H1 (cell line): Measurements from ENCODE around the gene MYH3. TPM values are rescaled to one million over a fixed set of nuclear protein-coding genes. Genes with fewer than 3 reads are reported as not detected.

Source experiments
- CTCF ChIA-PET: fragments of 300-600 bp; sonication (Branson Sonifier 250); formaldehyde crosslinking; loops from one replicate; lab custom pipeline; 2021; ENCODE audit not compliant: partially characterized antibody; lab: Charles Lee
- POLR2A ChIA-PET: fragments of 300-600 bp; sonication (Branson Sonifier 250); formaldehyde crosslinking; loops from one replicate; lab custom pipeline; 2021; ENCODE audit warnings: inconsistent platforms; ENCODE audit not compliant: partially characterized antibody; lab: Charles Lee
- DNase-seq, 2 experiments: peaks; one replicate each; pipeline versions ENCODE4 v3.0.0 to v3.0.0-alpha.2; 2010 to 2022; ENCODE audit warnings: low spot score in 2 of 2, low read depth in 1 of 2, mixed read lengths in 1 of 2
- FAIRE-seq: peaks from 2 replicates; lab custom pipeline; 2011; peaks lifted over from hg19 to GRCh38; lab: Jason Lieb, UNC
- H2AFZ ChIP-seq: 2 replicates; pipeline ENCODE4 v1.8.1; 2012; ENCODE audit warnings: low read length, inconsistent platforms
- H2AK5ac ChIP-seq: 2 replicates; pipeline ENCODE4 v1.6.1; 2013; ENCODE audit warnings: low read depth, low read length
- H2BK120ac ChIP-seq: replicated peaks from 2 replicates; pipeline ENCODE3; 2013; ENCODE audit warnings: low read depth, low read length, inconsistent platforms
- H2BK12ac ChIP-seq: 2 replicates; pipeline ENCODE4 v1.6.1; 2013; ENCODE audit warnings: low read depth, low read length
- H2BK15ac ChIP-seq: 2 replicates; pipeline ENCODE4 v1.6.1; 2013; ENCODE audit warnings: low read length
- H2BK20ac ChIP-seq: 2 replicates; pipeline ENCODE4 v1.6.1; 2013; ENCODE audit warnings: low read length
- H2BK5ac ChIP-seq: 2 replicates; pipeline ENCODE4 v1.6.1; 2013; ENCODE audit warnings: low read depth, low read length
- H3K14ac ChIP-seq: 2 replicates; pipeline ENCODE4 v1.6.1; 2013; ENCODE audit warnings: inconsistent platforms; ENCODE audit not compliant: insufficient read length
- H3K18ac ChIP-seq: 2 replicates; pipeline ENCODE4 v1.6.1; 2013; ENCODE audit warnings: low read length; ENCODE audit errors: extremely low read depth
- H3K23ac ChIP-seq: 2 replicates; pipeline ENCODE4 v1.6.1; 2013; ENCODE audit warnings: inconsistent platforms; ENCODE audit not compliant: insufficient read length
- H3K23me2 ChIP-seq: 2 replicates; pipeline ENCODE4 v1.6.1; 2013; ENCODE audit warnings: low read depth, low read length
- H3K27ac ChIP-seq: 2 replicates; pipeline ENCODE4 v1.6.1; 2011; ENCODE audit warnings: low read depth, low read length, inconsistent platforms
- H3K27me3 ChIP-seq, 4 experiments: replicated peaks in 1 of 4; 1 replicate in 1 of 4; 2 replicates in 3 of 4; pipeline versions ENCODE4 v1.6.1 to v1.8.1; 2011 to 2013; ENCODE audit warnings: low read length in 3 of 4, mild to moderate bottlenecking in 3 of 4, inconsistent platforms in 2 of 4, mixed read lengths in 2 of 4, moderate library complexity in 1 of 4; ENCODE audit not compliant: control insufficient read depth in 3 of 4, insufficient read depth in 3 of 4; ENCODE audit errors: extremely low read depth in 1 of 4
- H3K36me3 ChIP-seq, 4 experiments: 2 replicates each; pipeline versions ENCODE4 v1.6.1 to v1.8.1; 2011 to 2013; ENCODE audit warnings: mild to moderate bottlenecking in 4 of 4, low read length in 3 of 4, moderate library complexity in 2 of 4, control low read depth in 1 of 4, inconsistent platforms in 1 of 4; ENCODE audit not compliant: insufficient read depth in 4 of 4, control insufficient read depth in 2 of 4
- H3K4ac ChIP-seq: replicated peaks from 2 replicates; pipeline ENCODE3; 2013; ENCODE audit warnings: low read length, low read depth, mixed read lengths, inconsistent platforms; ENCODE audit not compliant: insufficient read length
- H3K4me1 ChIP-seq, 4 experiments: replicated peaks in 1 of 4; 1 replicate in 1 of 4; 2 replicates in 3 of 4; pipeline versions ENCODE4 v1.6.1 to v1.8.1; 2011 to 2013; ENCODE audit warnings: low read length in 3 of 4, inconsistent platforms in 2 of 4, mixed read lengths in 1 of 4; ENCODE audit not compliant: insufficient read depth in 4 of 4, control insufficient read depth in 3 of 4
- H3K4me2 ChIP-seq, 2 experiments: 2 replicates each; pipeline versions ENCODE4 v1.6.1 to v1.8.1; 2011 to 2013; ENCODE audit warnings: low read depth in 2 of 2, low read length in 2 of 2, control low read depth in 1 of 2, inconsistent platforms in 1 of 2, mild to moderate bottlenecking in 1 of 2; ENCODE audit not compliant: insufficient read depth in 1 of 2
- H3K4me3 ChIP-seq, 4 experiments: fragments of 200-600, 300-600 bp in 1 of 4; sonication (generic), shearing (Covaris generic), sonication (Bioruptor Twin) in 1 of 4; 2 replicates each; pipeline versions ENCODE4 v1.5.1 to v1.8.1; 2011 to 2016; ENCODE audit warnings: low read length in 4 of 4, low read depth in 3 of 4, control low read depth in 2 of 4, inconsistent platforms in 2 of 4, mild to moderate bottlenecking in 2 of 4, mixed read lengths in 1 of 4, moderate library complexity in 1 of 4; ENCODE audit not compliant: insufficient read depth in 2 of 4; ENCODE audit errors: extremely low read depth in 1 of 4
- H3K56ac ChIP-seq: replicated peaks from 2 replicates; pipeline ENCODE3; 2013; ENCODE audit warnings: low read depth, mild to moderate bottlenecking, mixed read lengths, low read length, inconsistent platforms; ENCODE audit not compliant: insufficient read length
- H3K79me1 ChIP-seq: 2 replicates; pipeline ENCODE4 v1.6.1; 2013; ENCODE audit warnings: low read depth, low read length, control low read depth
- H3K79me2 ChIP-seq, 2 experiments: 2 replicates each; pipeline versions ENCODE4 v1.6.1 to v1.8.1; 2012 to 2013; ENCODE audit warnings: low read length in 2 of 2, mild to moderate bottlenecking in 2 of 2, inconsistent platforms in 1 of 2; ENCODE audit not compliant: insufficient read depth in 2 of 2, control insufficient read depth in 1 of 2
- H3K9ac ChIP-seq, 4 experiments: replicated peaks in 1 of 4; 1 replicate in 1 of 4; 2 replicates in 3 of 4; pipeline versions ENCODE4 v1.6.1 to v1.8.1; 2011 to 2013; ENCODE audit warnings: low read depth in 3 of 4, low read length in 3 of 4, control low read depth in 2 of 4, mild to moderate bottlenecking in 2 of 4, moderate library complexity in 2 of 4, inconsistent platforms in 1 of 4; ENCODE audit errors: extremely low read depth in 1 of 4
- H3K9me3 ChIP-seq, 2 experiments: 2 replicates each; pipeline versions ENCODE4 v1.6.1 to v1.8.1; 2012 to 2013; ENCODE audit warnings: mild to moderate bottlenecking in 2 of 2, moderate library complexity in 2 of 2, control low read depth in 1 of 2, inconsistent platforms in 1 of 2, low read depth in 1 of 2, low read length in 1 of 2, mixed read lengths in 1 of 2; ENCODE audit not compliant: insufficient read depth in 2 of 2
- H4K20me1 ChIP-seq, 2 experiments: replicated peaks in 1 of 2; 2 replicates each; pipeline versions ENCODE3 to v1.8.1; 2011 to 2013; ENCODE audit warnings: inconsistent platforms in 2 of 2, low read length in 2 of 2, mild to moderate bottlenecking in 1 of 2; ENCODE audit not compliant: insufficient read depth in 2 of 2, control insufficient read depth in 1 of 2
- H4K5ac ChIP-seq: 2 replicates; pipeline ENCODE4 v1.6.1; 2013; ENCODE audit warnings: low read length, low read depth, mixed read lengths, inconsistent platforms; ENCODE audit not compliant: insufficient read length
- H4K8ac ChIP-seq: 2 replicates; pipeline ENCODE4 v1.8.0; 2013; ENCODE audit warnings: mild to moderate bottlenecking, moderate library complexity, low read length, inconsistent platforms; ENCODE audit not compliant: insufficient read depth; ENCODE audit errors: extremely low read depth
- H4K91ac ChIP-seq: replicated peaks from 2 replicates; pipeline ENCODE3; 2013; ENCODE audit warnings: low read length, mixed read lengths, inconsistent platforms; ENCODE audit not compliant: insufficient read length
- JUN ChIP-seq: IDR thresholded peaks from 2 replicates; pipeline ENCODE4 v1.6.1; 2011; ENCODE audit warnings: low read depth, mild to moderate bottlenecking, improper control_type of control experiment, low read length
- TCF12 ChIP-seq: IDR thresholded peaks from 2 replicates; pipeline ENCODE4 v1.6.1; 2011; ENCODE audit warnings: low read depth, mild to moderate bottlenecking, low read length
- WGBS, 2 experiments: shearing (Covaris generic) in 1 of 2; methylation state at CpG; one replicate each; pipeline versions ENCODE4 v1.1.6 to v1.1.7; 2013 to 2015; ENCODE audit warnings: low lambda C conversion rate in 2 of 2, mixed read lengths in 2 of 2, inconsistent platforms in 1 of 2, low coverage in 1 of 2, missing lambda C conversion rate in 1 of 2; ENCODE audit not compliant: insufficient replicate concordance in 2 of 2, insufficient coverage in 1 of 2, insufficient read length in 1 of 2; ENCODE audit errors: extremely low coverage in 1 of 2, missing lambda C conversion rate in 1 of 2; 5-methylcytosine and 5-hydroxymethylcytosine counted together
- polyA plus RNA-seq, 7 experiments: library from polyadenylated mRNA; depleted of rRNA in 3 of 7; stranded (reverse) in 5 of 7; unstranded in 2 of 7; fragments of >200 nt in 5 of 7; fragments of 200-250 nt in 2 of 7; gene quantifications; 1 replicate in 5 of 7; 2 replicates in 1 of 7; 4 replicates in 1 of 7; pipeline versions ENCODE4 v1.2.1 to v1.2.3, GENCODE V29; 2011 to 2013; ENCODE audit warnings: missing spikeins in 2 of 7, mixed read lengths in 2 of 7
- total RNA-seq: library from RNA; stranded (reverse); fragmentation: NEBNext Ultra II Directional; extraction: Animal tissue kit (Norgen Biotek cat#: 25700); gene quantifications from 2 replicates; pipeline ENCODE4 v1.2.1, GENCODE V29; 2021

MYH3 gene
- total and polyA plus RNA-seq, 2 of the 8 experiments (the other 6 are each of a cell fraction or from before 2014, with no cell fraction given): 0.65 to 1.8 TPM

DNA sequence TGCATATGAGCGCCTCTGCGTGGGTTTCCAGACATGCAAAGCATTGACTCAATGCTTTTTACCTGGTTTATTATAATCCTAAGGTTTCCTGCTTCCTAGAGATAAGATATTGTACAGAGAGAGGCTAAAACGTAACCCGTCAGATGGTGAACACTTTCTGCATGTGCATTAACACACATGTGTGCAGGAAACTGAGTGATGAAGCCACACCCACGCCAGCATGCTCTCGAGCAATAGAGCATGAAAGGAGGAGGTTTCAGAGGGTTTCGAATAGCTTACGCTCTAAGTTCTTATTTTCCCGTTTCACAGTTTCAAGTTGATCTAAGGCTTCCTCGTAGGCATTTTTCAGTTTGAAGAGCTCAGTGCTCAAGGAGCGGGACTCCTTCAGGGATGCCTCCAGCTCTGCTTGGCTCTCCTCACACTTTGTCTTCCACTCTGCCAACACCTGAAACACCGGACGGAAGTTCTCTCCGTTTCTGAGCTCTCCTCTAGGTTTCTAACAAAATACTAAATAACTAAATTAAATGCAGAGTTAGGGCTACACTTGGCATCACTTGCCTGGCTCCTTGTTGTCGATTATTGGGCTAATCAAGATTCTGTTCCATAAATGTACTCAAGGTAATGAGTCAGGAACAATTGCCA lies 23.2 kb downstream of the MYH3 start:
- POLR2A ChIA-PET: no interaction called here
- no peak overlapping the region for H2BK15ac ChIP-seq
- no peak overlapping the region for H2AFZ ChIP-seq
- H3K14ac ChIP-seq: no peak overlapping the region
- no peak overlapping the region for H2BK12ac ChIP-seq
- H4K5ac ChIP-seq: no peak overlapping the region
- H3K23ac ChIP-seq: no peak overlapping the region
- H3K9me3 ChIP-seq: no peaks in the 10 kb centered on the region
- DNase-seq: no peak
- H4K20me1 ChIP-seq: no peaks in the 10 kb centered on the region
- no peak overlapping the region for H4K8ac ChIP-seq
- H3K18ac ChIP-seq: no peak overlapping the region
- no peak overlapping the region for H4K91ac ChIP-seq
- no peak overlapping the region for H3K4ac ChIP-seq
- no peak for FAIRE-seq
- no peak overlapping the region for H2BK5ac ChIP-seq
- no peak overlapping the region for H3K9ac ChIP-seq
- CTCF ChIA-PET: interaction anchor here (1.0 to 21.3 kb wide), 9 partner anchors 9 to 281 kb away, joined by 3 to 323 read pairs (median 3); no protein-coding TSS in a partner anchor
- no peaks in the 10 kb centered on the region for H3K79me2 ChIP-seq
- 93% methylated on average over 15 of the region's 15 CpGs; no CpG with 5 or more reads in 1 of the 2 experiments for WGBS, 2 experiments
- no peak for TF ChIP-seq TCF12
- TF ChIP-seq JUN: no peak
- H3K79me1 ChIP-seq: no peaks in the 10 kb centered on the region
- no peak overlapping the region for H3K27ac ChIP-seq
- H3K23me2 ChIP-seq: no peaks in the 10 kb centered on the region
- H3K4me1 ChIP-seq: no peaks in the 10 kb centered on the region
- no peak overlapping the region for H3K56ac ChIP-seq
- H3K4me3 ChIP-seq: no peak overlapping the region
- H2BK20ac ChIP-seq: no peak overlapping the region
- H2AK5ac ChIP-seq: no peak overlapping the region
- no peaks in the 10 kb centered on the region for H3K27me3 ChIP-seq
- H3K36me3 ChIP-seq: peaks cover 0 to under 1% (median 0%) of the 10 kb centered on the region in 4 experiments; a peak in 2 of 8 replicates
- H2BK120ac ChIP-seq: no peak overlapping the region
- no peak overlapping the region for H3K4me2 ChIP-seq
